Endothelial cell of umbilical vein (primary cell): Measurements from ENCODE around the gene NPIPA3. TPM values are rescaled to one million over a fixed set of nuclear protein-coding genes. Genes with fewer than 3 reads are reported as not detected.

Source experiments
- BruUV-seq: library from RNA; stranded (reverse); fragments of 400-500 nt; replicated peaks from 2 replicates; lab custom pipeline; 2021; lab: Mats Ljungman, UMichigan
- CTCF ChIA-PET: fragments of 300-600, 350-600 bp; sonication (Branson Sonifier 250); formaldehyde crosslinking; loops from one replicate; lab custom pipeline; 2021; ENCODE audit warnings: antibody characterized with exemption, inconsistent platforms; lab: Charles Lee
- POLR2A ChIA-PET: fragments of 300-600, 350-600 bp; sonication (Branson Sonifier 250); formaldehyde crosslinking; loops from one replicate; lab custom pipeline; 2021; ENCODE audit warnings: antibody characterized with exemption, inconsistent platforms; lab: Charles Lee
- DNase-seq: peaks from one replicate; pipeline ENCODE4 v3.0.0-alpha.2; 2011; ENCODE audit warnings: low read depth, low spot score
- FAIRE-seq: peaks from 2 replicates; lab custom pipeline; 2011; peaks lifted over from hg19 to GRCh38; lab: Jason Lieb, UNC
- H2AFZ ChIP-seq: 2 replicates; pipeline ENCODE4 v1.6.0; 2012; ENCODE audit warnings: low read depth, low read length, control low read depth, inconsistent platforms
- H3K27ac ChIP-seq: 2 replicates; pipeline ENCODE4 v1.5.1; 2011; ENCODE audit warnings: low read depth, mild to moderate bottlenecking, control low read depth, low read length, moderate library complexity; ENCODE audit not compliant: insufficient read depth
- H3K27me3 ChIP-seq, 2 experiments: 2 replicates each; pipeline versions ENCODE4 v1.6.0 to v1.6.1; 2011; ENCODE audit warnings: low read length in 2 of 2, mixed read lengths in 1 of 2; ENCODE audit not compliant: control insufficient read depth in 2 of 2, insufficient read depth in 2 of 2
- H3K36me3 ChIP-seq, 2 experiments: 2 replicates in 1 of 2; 3 replicates in 1 of 2; pipeline ENCODE4 v1.5.1; 2011; ENCODE audit warnings: low read length in 2 of 2, mild to moderate bottlenecking in 1 of 2, moderate library complexity in 1 of 2; ENCODE audit not compliant: control insufficient read depth in 2 of 2, insufficient read depth in 2 of 2; ENCODE audit errors: extremely low read depth in 1 of 2
- H3K4me1 ChIP-seq: 3 replicates; pipeline ENCODE4 v1.5.1; 2011; ENCODE audit warnings: mild to moderate bottlenecking, low read length; ENCODE audit not compliant: control insufficient read depth, insufficient read depth; ENCODE audit errors: extremely low read depth
- H3K4me2 ChIP-seq: 2 replicates; pipeline ENCODE4 v1.6.1; 2011; ENCODE audit warnings: low read length, control low read depth, mixed read lengths; ENCODE audit not compliant: insufficient read depth
- H3K4me3 ChIP-seq, 3 experiments: fragments of 200-600 bp in 1 of 3; sonication (generic), shearing (Covaris generic) in 1 of 3; replicated peaks in 1 of 3; 2 replicates each; pipeline ENCODE4 v1.5.1; 2011 to 2016; ENCODE audit warnings: control low read depth in 3 of 3, low read length in 3 of 3, mild to moderate bottlenecking in 2 of 3, inconsistent platforms in 1 of 3, low read depth in 1 of 3, moderate library complexity in 1 of 3; ENCODE audit not compliant: insufficient read depth in 1 of 3
- H3K79me2 ChIP-seq: 2 replicates; pipeline ENCODE4 v1.6.0; 2012; ENCODE audit warnings: low read length, inconsistent platforms; ENCODE audit not compliant: control insufficient read depth, insufficient read depth
- H3K9ac ChIP-seq: replicated peaks from 2 replicates; pipeline ENCODE3; 2011; ENCODE audit warnings: low read length, control low read depth; ENCODE audit not compliant: insufficient read depth; ENCODE audit errors: extremely low read depth
- H3K9me1 ChIP-seq: replicated peaks from 3 replicates; pipeline ENCODE4 v1.6.0; 2011; ENCODE audit warnings: mild to moderate bottlenecking, low read length; ENCODE audit not compliant: control insufficient read depth, insufficient read depth; ENCODE audit errors: extremely low read depth
- H3K9me3 ChIP-seq: replicated peaks from 2 replicates; pipeline ENCODE4 v1.5.1; 2012; ENCODE audit warnings: low read length, inconsistent platforms; ENCODE audit not compliant: control insufficient read depth, insufficient read depth
- H4K20me1 ChIP-seq: replicated peaks from 2 replicates; pipeline ENCODE3; 2011; ENCODE audit warnings: mild to moderate bottlenecking, low read length; ENCODE audit not compliant: control insufficient read depth, insufficient read depth; ENCODE audit errors: extremely low read depth
- GATA2 ChIP-seq: IDR thresholded peaks from 2 replicates; pipeline ENCODE4 v1.7.0; 2011; ENCODE audit warnings: low read depth, mild to moderate bottlenecking, moderate library complexity, mixed read lengths, low read length; ENCODE audit not compliant: insufficient read length, insufficient read depth
- JUN ChIP-seq: IDR thresholded peaks from 2 replicates; pipeline ENCODE4 v1.6.1; 2011; ENCODE audit warnings: borderline replicate concordance, low read depth; ENCODE audit not compliant: insufficient read length, insufficient read depth
- MYC ChIP-seq: IDR thresholded peaks from one replicate; pipeline ENCODE4 v1.6.1; 2011; ENCODE audit warnings: mild to moderate bottlenecking, low read depth, low read length
- dilution Hi-C: fragments of 300-500 bp; cut with MboI; formaldehyde crosslinking; loops from one replicate; pipeline ENCODE4 v1.15.0; 2019; ENCODE audit warnings: low sequenced_read_pairs; ENCODE audit not compliant: extremely low pct_ligation_motif_present
- intact Hi-C: fragments of 100-400 bp; cut with micrococcal nuclease; formaldehyde crosslinking; loops from one replicate; pipeline ENCODE4 v1.10.0; 2022
- polyA plus RNA-seq, 4 experiments: library from polyadenylated mRNA; depleted of rRNA in 3 of 4; stranded (reverse) in 3 of 4; unstranded in 1 of 4; fragments of >200 nt; gene quantifications; 2 replicates each; pipeline versions ENCODE4 v1.2.1 to v1.2.3, GENCODE V29; 2011 to 2012; ENCODE audit warnings: missing spikeins in 1 of 4
- total RNA-seq: library from RNA; stranded (reverse); gene quantifications from 2 replicates; pipeline ENCODE4 v1.2.3, GENCODE V29; 2021
- TF ChIP-seq, protein P1 (sequence below), 2 donors: IDR thresholded peaks; 1 replicate in 1 of 2; 2 replicates in 1 of 2; pipeline ENCODE4 v1.5.1; 2011; ENCODE audit warnings: low read length in 2 of 2, mild to moderate bottlenecking in 2 of 2, moderate library complexity in 2 of 2, control low read depth in 1 of 2, inconsistent platforms in 1 of 2, low read depth in 1 of 2; ENCODE audit not compliant: insufficient read depth in 1 of 2; ENCODE audit errors: extremely low read depth in 1 of 2

Gene NPIPA3
- total and polyA plus RNA-seq, 2 donors (not counting 3 experiments of a cell fraction or from before 2014, with no cell fraction given): 2.2 to 3.0 TPM

DNA sequence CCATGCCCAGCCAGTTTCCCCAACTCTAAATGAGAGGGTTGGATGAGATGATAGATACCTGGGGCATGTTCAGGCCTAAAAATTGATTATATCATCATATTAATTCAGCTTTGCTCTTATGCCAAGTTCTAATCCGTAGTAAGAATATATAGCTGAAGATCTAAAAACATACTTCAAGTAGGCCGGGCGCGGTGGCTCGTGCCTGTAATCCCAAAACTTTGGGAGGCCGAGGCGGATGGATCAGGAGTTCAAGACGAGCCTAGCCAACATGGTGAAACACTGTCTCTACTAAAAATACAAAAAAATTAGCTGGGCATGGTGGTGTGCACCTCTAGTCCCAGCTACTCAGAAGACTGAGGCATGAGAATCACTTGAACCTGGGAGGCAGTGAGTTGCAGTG is 21.1 kb upstream of the NPIPA3 start:
- Histone ChIP-seq H3K79me2 (no peaks in the 10 kb centered on the region), H3K9ac (no peak overlapping the region), H3K4me1 (peaks cover 9% of the 10 kb centered on the region), H3K27me3 (no peaks in the 10 kb centered on the region), H2AFZ (no peak overlapping the region), H3K27ac (no peak overlapping the region), H3K4me2 (no peak overlapping the region), H3K9me1 (no peaks in the 10 kb centered on the region), H3K4me3 (no peak overlapping the region), H3K36me3 (no peaks in the 10 kb centered on the region), H4K20me1 (no peaks in the 10 kb centered on the region), H3K9me3 (no peaks in the 10 kb centered on the region)
- no peak for TF ChIP-seq MYC
- TF ChIP-seq, protein P1, sequence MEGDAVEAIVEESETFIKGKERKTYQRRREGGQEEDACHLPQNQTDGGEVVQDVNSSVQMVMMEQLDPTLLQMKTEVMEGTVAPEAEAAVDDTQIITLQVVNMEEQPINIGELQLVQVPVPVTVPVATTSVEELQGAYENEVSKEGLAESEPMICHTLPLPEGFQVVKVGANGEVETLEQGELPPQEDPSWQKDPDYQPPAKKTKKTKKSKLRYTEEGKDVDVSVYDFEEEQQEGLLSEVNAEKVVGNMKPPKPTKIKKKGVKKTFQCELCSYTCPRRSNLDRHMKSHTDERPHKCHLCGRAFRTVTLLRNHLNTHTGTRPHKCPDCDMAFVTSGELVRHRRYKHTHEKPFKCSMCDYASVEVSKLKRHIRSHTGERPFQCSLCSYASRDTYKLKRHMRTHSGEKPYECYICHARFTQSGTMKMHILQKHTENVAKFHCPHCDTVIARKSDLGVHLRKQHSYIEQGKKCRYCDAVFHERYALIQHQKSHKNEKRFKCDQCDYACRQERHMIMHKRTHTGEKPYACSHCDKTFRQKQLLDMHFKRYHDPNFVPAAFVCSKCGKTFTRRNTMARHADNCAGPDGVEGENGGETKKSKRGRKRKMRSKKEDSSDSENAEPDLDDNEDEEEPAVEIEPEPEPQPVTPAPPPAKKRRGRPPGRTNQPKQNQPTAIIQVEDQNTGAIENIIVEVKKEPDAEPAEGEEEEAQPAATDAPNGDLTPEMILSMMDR (IDR thresholded peaks at IDR 0.05; ENCODE audit: extremely low read depth in 1 of 2, insufficient read depth in 1 of 2, low read depth in 1 of 2, low read length in 2 of 2): no peak
- TF ChIP-seq JUN: no peak
- TF ChIP-seq GATA2: no peak
- BruUV-seq: no TSS peak
- CTCF ChIA-PET: no interaction called here
- DNase-seq (no peak), FAIRE-seq (no peak)
- intact Hi-C loops: no loop called here
- dilution Hi-C loops: no loop called here
- POLR2A ChIA-PET: no interaction called here
